Ovary (tissue), 3 donors: Measurements from ENCODE around the gene DUSP2.

Experiments
- CTCF ChIP-seq, 3 donors: fragments of 450-650 bp in 2 of 3; fragments of 200-600 bp in 1 of 3; IDR thresholded peaks; one replicate each; pipeline versions ENCODE4 v1.5.1 to v1.8.0; 2016 to 2022; ENCODE audit warnings: antibody characterized with exemption in 3 of 3, mild to moderate bottlenecking in 1 of 3
- POLR2A ChIP-seq: fragments of 450-650 bp; IDR thresholded peaks from one replicate; pipeline ENCODE4 v1.6.1; 2017; ENCODE audit warnings: antibody characterized with exemption, mild to moderate bottlenecking, moderate library complexity
- donor health status: DM: no; HTN: no; CAD: no.

GRCh38 chr2:96113951-96114350, 31.3 kb downstream of the DUSP2 start:
- TF ChIP-seq CTCF (IDR thresholded peaks at IDR 0.05) (no peak), POLR2A (no peak)
